GM18907 (cell line): ENCODE measurements around the gene NABP2.
"Not testable (repeated sequence)": the region's sequence is repeated elsewhere in the genome, so short reads cannot be mapped to it uniquely, and the experiment has no call there.

ENCODE experiments used
- ATAC-seq: cut with Tn5 transposase; IDR thresholded peaks from one replicate; pipeline ENCODE4 v1.9.1; 2021; ENCODE audit warnings: mild to moderate bottlenecking, moderate library complexity; ENCODE audit not compliant: unreplicated experiment

Gene NABP2

DNA sequence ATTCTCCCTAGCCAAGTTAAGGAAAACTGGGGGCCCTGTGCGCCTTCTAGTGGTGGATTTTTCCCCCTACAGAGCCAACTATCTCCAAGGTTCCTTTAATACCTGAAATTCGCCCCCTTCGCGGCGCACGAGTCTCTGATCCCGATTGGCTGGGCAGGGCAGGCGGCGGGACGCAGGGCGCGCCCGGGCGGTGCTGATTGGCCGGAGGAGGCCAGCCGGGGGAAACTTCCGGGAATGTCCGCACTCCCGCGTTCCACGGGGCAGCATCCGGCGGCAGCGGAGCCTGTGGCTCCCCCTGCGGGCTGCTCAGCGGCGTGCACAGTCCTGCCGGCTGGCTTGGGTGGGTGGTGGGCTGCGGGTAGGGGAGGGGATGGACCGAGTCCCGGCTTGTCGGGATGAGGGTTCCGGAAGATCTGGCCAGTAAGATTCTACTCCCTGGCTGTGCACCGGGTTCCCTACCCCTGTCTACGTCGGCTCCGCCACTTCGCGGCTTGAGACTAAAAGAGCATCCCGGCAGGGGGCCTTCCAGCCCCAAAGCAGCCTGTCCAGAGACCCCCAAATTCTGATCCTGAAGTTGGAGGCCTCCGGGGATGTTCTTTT lies at the start of gene NABP2:
Gene NABP2 (plus strand): TSS at position 241 of the 600 bp plus-strand sequence. CDS start 515 bp downstream, outside the sequence.
- ATAC-seq = peak; percentile 67

DNA sequence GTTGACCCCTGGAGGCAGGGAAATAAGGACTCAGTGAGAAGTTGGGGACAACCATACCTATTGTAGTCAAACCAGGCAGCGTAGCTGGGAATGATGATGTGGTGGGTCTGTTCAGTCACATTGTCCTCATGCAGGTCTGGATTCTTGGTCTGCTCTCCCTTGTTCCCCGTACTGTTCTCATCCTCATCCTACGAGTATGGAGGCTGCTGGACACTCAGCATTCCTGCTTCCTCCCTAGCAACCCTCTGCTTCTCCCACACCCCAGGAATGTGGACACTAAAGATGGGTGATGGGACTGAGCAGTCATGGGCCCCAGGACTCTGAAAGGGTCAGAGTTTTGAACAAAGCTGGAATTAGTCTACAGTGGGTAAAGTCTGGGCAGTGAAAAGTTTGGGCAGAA lies 45.8 kb upstream of the NABP2 start:
- no peak for ATAC-seq

GRCh38 chr12:56186957-56187356 lies 37.2 kb upstream of the NABP2 start:
- no peak for ATAC-seq

GRCh38 chr12:56188131-56188777 lies 35.9 kb upstream of the NABP2 start:
- no peak for ATAC-seq

DNA sequence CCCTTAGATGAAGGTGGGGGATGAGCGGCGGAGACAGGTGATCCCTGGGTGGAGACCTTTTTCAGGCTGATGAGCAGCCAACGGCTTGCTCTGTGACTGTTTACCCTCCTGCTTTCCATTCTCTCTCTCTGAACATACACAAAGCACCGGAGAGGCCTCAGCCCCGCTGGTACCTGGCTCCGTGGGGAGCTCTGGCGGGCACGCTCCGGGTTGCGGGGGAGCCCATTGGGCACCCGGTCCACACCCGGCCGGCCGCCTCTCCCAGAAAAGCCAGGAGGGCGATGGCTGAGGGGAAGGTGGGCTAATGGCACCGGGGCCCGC lies 35.4 kb upstream of the NABP2 start:
- peak; percentile 16 for ATAC-seq

DNA sequence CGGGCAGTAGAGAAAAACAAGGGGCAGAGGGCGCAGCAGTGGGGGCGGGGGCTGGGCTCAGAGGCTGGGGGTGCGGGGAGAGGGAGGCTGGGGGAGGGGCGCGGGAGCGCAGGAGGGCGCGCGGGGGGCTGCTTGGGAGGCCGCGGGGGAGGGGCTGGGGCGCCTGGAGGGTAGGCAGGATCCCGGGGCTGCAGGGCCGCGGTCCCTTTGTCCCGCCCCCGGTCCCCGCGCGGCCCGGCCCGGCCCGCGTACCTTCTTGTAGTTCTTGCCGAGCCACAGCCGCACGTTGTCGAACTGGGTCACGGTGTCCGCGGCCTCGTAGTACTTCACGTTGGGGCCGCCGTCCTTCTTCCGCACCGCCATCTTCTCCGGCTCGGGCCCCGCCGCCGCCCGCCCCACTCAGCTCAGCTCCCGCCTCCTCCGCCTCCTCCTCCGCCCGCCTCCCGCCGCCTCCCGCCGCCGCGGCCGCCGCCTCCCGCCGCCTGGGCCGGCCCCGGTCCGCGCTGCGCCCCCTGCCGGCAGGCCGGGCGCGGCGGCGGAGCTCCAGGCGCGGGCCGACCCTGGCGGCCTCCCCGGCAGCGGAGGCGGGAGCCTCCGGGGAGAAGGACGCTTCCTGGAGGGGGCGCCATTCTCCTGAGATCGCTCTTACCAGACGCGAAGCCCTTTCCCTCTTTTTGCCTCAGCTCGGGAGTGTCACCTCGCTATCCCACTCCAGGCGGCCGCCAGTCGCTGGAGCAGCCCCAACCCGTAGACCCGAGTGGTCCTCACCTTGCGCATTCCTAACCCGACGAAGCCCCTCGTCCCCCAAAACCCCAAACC lies 34.8 kb upstream of the NABP2 start, which contains the start of gene SMARCC2:
Gene SMARCC2 (minus strand): TSS at position 385 of the 819 bp plus-strand sequence. CDS start 22 bp downstream, at position 363.
- peak; percentile 59 for ATAC-seq

GRCh38 chr12:56189918-56190694 lies 34.0 kb upstream of the NABP2 start:
- ATAC-seq = peak; percentile 46

GRCh38 chr12:56190695-56191155 lies 33.4 kb upstream of the NABP2 start:
- no peak for ATAC-seq

- no peak for ATAC-seq
These were observed 31.6 kb upstream of the NABP2 start for GRCh38 chr12:56192582-56192981.

DNA sequence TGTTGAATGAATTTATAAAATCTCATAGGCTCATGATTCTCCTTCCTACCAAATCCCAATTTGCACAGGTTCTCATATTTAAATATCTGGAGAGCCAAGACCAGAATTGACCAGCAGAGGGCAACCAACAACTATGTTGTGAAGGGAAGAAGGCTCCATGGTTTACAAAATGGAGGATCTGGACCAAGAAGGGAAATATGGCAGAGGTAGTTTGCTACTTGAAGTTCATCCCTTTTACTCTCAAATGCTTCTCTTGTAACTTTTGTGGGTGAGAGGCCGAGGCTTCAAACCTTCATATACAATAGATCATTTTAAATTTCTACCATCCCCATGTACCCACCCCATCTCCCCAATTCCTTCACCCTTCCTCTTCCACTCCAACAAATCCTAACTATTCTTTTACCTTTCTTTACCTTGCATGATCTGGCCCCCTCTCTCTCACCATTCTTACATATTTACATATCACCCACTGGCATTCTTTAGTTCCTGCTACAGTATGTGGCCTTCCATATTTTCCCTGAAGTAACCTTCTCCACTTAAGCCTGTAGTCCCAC lies 31.0 kb upstream of the NABP2 start:
- ATAC-seq = no peak

- ATAC-seq = not testable (repeated sequence)
These were observed 27.2 kb upstream of the NABP2 start for GRCh38 chr12:56196818-56197550.

DNA sequence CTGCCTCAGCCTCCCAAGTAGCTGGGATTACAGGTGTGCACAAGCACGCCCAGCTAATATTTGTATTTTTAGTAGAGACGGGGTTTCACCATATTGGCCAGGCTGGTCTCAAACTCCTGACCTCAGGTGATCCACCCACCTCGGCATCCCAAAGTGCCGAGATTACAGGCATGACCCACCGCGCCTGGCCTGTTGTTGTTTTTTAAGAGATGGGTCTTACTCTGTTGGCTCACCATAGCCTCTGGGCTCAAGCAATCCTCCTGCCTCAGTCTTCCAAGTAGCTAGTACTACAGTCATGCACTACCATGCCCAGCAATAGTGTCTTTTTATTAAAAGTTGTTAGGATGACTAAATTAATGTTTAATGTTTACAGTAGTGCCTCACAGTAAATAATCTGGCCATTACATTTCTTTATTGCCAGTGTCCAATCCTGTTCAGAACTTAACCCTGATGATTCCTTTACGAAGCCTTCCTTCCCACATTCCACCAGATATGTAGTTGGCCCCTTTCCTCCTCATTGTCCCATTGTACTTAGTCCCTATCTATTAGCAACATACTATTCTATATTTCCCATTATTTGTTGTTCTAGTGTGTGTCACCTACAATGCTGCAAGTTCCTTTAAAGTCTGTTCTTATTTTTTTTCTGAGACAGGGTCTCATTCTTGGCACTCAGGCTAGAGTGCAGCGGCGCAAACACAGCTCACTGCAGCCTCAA lies 26.1 kb upstream of the NABP2 start:
- no peak for ATAC-seq

- no peak for ATAC-seq
These were observed 25.3 kb upstream of the NABP2 start for GRCh38 chr12:56198836-56199235.

DNA sequence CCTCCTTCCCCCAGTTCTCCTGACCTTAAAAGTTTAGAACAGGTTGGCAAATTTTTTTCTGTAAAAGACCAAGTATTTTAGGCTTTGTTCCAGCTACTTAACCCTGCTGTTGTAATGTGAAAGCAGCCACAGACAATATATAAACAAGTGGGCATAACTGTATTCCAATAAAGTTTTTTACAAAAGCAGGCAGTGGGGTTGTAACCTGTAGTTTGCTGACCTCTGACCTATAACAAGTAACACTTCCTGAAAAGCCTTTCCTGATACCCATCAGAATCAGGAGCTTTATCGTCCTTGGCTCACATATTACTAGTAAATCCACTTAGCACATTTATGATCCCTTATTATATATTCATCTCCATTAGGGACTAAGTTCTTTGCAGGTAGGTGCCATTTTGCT lies 21.8 kb upstream of the NABP2 start:
- no peak for ATAC-seq

DNA sequence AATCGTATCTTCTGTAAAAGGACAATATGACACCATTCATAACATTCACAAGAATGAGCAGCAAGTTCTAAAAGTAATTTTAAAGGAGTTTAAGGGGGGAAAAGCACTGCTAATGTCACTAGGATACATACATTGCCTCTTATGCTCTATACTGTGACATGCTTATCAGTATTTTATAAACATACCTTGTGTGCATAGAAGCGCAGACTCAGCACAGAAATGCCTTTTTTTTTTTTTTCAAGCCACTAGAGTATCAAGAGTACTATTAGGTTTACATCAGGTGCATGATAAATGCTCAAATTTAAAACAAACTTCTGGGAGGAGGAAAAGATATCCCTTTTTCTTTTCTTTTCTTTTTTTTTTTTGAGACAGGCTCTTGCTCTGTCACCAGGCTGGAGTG lies 21.3 kb upstream of the NABP2 start:
- no peak for ATAC-seq

DNA sequence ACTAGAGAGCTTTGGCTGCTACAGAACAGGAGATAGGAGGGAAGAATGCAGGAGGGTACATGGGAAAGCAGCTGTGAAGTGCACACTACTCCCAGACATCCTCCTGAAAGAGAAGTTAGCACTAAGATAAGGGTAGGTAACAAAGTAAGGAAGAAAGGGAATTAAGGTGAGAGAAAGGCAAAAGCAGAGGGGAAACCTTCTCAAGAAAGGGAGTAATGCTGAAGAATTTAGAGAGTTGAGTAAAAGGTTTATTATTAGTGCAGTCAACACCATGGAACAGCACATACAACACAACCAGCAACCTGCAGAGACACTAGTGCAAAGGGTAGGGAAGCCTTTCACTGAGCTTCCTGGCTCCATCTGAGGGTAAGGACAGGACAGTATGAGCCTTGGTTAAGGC lies 19.9 kb upstream of the NABP2 start:
- ATAC-seq = no peak

DNA sequence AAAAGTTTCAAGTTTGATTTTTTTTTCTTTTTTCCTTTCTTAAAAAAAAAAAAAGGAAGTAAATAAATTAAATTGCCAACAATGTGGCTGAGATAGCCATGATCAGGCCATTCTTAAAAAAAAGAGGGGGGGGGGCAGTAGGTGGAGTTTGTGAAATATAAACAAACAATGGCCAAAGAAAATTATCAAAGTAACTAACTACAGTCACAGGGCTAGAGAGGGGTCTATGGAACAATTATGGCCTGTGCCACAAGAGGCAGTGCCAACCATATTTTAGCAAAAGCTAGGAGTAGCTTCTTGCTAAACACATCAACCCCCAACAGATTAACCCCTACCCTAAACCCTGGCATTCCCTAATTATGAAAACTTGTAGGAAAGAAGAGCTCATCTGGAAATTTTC lies 18.7 kb upstream of the NABP2 start:
- ATAC-seq = no peak

- no peak for ATAC-seq
These were observed 17.5 kb upstream of the NABP2 start for GRCh38 chr12:56206452-56207166.

DNA sequence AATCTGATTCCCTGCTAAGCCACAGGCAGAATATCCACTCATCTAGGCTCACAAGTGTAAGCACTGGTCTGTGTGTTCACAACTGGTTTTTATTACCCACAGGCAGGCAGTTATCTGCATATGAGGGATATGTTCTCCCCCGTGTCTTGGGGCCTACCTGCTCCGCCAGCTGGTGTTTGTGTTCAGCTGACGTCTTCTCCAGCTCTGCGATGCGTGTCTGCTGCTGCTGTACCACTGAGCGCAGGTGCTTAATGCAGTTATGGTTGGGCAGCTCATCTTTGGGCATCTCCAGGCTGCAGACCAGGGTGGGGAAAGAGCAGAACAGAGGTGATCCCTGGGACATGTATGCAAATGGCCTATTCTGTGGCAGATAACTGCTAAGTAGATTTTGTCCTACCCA lies 16.1 kb upstream of the NABP2 start:
- no peak for ATAC-seq
